OCI-LY7 (cell line): Measurements from ENCODE around the gene SLC1A7.

Source experiments
- CTCF ChIP-seq: fragments of 200-600 bp; sonication (generic); conservative IDR thresholded peaks from 2 replicates; pipeline ENCODE4 v1.5.1; 2014; ENCODE audit warnings: mild to moderate bottlenecking, antibody characterized with exemption, low read length, moderate library complexity, mixed read lengths
- EZH2phosphoT487 ChIP-seq: fragments of 200-600 bp; sonication (generic); IDR thresholded peaks from 2 replicates; pipeline ENCODE4 v1.6.1; 2018; ENCODE audit warnings: low read depth, borderline replicate concordance, mild to moderate bottlenecking, mixed run types, antibody characterized with exemption, low read length, moderate library complexity, mixed read lengths

GRCh38 chr1:53163291-53163768 is 20.9 kb upstream of the SLC1A7 start:
- TF ChIP-seq CTCF (no peak), EZH2phosphoT487 (no peak)
